NK-92 (cell line): ENCODE data around the gene OR2T1.
"Not testable (repeated sequence)": the region's sequence is repeated elsewhere in the genome, so short reads cannot be mapped to it uniquely, and the experiment has no call there.

Experiments used
- DNase-seq: peaks from one replicate; lab custom pipeline; 2025; ENCODE audit not compliant: unreplicated experiment; lab: John Stamatoyannopoulos, UW

OR2T1 gene

GRCh38 chr1:248434913-248435312, 32.1 kb downstream of the OR2T1 start:
- not testable (repeated sequence) for DNase-seq

- not testable (repeated sequence) for DNase-seq
Measured at GRCh38 chr1:248436303-248436702, 33.5 kb downstream of the OR2T1 start.

DNA sequence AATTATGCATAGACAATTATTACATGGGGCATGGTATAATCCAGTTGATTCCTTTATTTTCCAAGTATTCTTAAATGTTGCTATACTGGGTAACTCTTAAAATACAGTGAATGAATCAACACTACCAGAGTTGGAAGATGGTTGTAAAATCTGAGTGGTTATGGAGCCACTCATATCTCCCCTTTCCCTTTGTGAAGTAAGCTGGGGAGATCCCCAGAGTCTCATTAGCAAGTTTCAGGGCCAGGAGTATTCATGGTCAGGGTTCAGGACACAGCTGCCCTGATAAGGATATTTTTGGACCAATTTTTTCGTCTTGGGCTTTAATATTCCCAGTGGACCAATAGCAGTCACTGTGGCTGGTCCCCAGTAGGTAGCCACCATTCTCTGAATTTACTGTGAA, 35.8 kb downstream of the OR2T1 start:
- DNase-seq, result not testable (repeated sequence)

GRCh38 chr1:248439283-248439682, 36.4 kb downstream of the OR2T1 start:
- not testable (repeated sequence) for DNase-seq

DNA sequence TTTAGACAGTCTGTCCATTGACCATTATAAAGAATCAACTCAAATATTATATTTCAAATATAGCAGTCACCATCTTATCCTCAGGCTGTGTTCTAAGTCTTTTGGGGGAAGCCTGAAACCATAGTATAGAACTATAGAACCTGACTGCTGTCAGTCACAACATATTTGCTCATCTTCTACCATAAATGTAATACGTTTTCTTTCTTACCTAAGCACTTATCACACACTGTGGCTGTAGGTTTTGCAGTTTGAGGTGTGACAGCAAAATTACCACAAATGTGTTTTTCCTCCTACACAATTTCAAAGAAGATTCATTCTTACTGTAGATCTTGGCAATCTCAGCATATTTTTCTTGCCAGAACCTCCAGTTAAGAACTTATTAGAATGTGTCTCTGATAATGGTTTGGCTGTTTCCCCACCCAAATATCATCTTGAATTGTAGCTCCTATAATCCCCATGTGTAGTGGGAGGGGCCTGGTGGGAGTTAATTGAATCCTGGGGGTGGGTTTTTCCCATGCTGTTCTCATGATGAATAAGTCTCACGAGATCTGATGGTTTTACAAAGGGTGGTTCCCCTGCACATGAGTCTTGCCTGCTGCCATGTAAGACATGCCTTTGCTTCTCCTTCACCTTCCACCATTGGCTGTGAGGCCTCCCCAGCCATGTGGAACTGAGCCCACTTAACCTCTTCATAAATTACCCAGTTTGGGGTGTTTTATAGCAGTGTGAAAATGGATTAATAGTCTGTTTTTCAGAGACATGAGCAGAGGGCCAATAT, 39.8 kb downstream of the OR2T1 start:
- DNase-seq, result not testable (repeated sequence)

DNA sequence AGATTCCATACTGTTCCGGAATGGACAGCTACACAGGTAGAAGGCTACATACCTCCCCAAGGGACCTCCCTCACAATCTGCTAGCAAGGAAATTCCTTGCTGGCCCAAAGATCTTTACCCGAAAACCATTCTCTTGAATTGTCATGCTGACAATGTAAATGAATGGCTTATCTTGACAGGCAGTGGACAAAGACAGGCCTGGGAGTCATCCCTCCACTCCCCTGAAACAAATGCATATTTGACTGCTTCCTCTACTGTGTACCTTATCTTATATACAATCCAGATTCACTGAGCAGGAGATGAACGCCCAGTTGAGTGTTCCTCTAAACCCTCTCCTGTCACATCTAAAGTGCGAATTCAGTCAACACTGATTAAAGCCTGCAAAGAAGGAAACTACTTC, 41.8 kb downstream of the OR2T1 start:
- not testable (repeated sequence) for DNase-seq

- DNase-seq, result not testable (repeated sequence)
Measured at GRCh38 chr1:248445399-248445798, 42.6 kb downstream of the OR2T1 start, which contains the start of gene OR2T2. Gene OR2T2, plus strand, starts transcription at chr1:248445637. Its CDS starts 7,161 bp downstream, at chr1:248452798.

DNA sequence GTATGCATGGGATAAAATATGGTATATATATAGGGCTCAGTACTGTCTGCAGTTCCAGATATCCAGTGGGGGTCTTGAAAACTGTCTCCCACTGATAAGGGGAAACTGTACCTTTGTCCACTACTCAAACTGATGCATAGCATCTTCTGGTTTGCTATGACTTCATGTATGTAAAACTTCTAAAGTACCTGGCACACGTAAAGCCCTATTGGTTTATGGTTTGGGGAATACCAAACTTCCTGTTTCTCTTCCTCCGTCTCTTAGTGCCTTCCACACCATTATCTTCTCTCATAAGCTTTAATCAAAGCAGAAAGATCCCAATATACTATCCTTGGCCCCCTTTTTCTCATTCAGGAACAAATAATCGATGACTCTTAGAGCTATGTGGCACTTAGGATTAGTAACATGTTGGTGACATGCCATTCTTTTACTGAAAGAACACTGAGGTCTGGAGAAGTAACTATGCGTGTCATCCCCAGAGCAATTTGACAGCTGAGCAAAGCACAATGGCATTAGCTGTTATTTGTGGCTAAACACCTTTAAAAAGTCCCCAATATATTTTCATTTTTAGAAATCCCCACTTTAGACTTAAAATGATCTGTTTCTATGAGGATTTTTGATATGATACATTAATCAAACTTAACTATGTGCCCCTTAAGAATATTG, 45.7 kb downstream of the OR2T1 start:
- not testable (repeated sequence) for DNase-seq

- not testable (repeated sequence) for DNase-seq
Measured at GRCh38 chr1:248449821-248450465, 47.1 kb downstream of the OR2T1 start.

DNA sequence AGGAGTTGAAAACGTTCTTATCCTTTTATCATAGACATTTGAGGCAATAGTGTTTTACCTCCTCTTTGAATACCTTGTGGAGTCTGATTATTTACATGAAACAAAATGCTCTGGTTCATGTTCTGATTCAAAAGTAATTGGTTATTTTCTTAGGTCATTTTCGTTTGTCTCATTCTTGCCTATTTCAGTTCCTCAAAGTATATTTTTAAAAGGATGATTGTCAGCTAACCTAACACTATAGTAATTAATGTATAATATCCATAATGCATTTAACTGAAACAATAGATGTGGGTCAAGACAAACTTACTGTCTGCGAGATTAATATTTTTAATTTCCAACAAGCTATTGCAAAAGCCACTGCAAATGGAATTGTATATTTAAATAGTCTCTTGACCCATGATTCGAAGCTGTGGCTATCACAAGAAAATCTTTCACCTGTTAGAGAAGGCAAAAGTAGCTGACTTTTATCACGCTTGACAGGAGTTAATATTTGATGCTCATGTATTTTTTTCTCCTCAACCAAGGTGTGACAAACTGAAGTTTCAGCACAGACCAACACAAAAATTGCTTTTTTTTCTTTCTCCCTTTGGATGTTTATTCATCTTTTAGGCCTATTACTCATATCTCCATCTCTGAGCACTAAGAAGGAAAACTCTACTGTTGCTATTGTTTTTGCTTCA, 47.8 kb downstream of the OR2T1 start:
- DNase-seq, result not testable (repeated sequence)

DNA sequence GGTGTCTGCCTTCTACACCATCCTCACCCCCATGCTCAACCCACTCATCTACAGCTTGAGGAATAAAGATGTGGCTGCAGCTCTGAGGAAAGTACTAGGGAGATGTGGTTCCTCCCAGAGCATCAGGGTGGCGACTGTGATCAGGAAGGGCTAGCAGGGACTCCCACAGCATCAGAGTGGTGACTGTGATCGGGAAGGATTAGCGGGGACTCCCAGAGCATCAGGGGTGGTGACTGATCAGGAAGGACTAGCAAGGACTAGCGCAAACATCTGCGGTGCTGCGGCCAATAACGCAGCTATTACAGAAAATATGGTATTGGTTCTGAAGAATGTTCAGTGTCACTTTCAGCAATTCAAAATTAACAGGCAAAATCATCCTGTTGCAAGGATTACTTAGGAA, 50.8 kb downstream of the OR2T1 start:
- not testable (repeated sequence) for DNase-seq

- not testable (repeated sequence) for DNase-seq
Measured at GRCh38 chr1:248455045-248455444, 52.2 kb downstream of the OR2T1 start.

DNA sequence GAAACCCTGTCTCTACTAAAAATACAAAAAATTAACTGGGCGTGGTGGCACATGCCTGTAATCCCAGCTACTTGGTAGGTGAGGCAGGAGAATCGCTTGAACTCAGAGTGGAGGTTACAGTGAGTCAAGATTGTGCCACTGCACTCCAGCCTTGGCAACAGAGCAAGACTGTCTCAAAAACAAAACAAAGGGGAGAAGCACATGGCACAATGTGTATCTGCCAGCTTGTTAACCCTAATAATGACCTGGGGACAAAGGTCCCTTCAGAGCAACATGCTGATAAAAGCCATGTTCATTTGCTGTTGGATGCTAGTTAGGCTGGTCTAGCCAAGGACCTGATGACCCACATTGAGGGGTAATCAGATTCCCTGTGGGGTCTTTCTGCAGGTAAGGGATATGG, 53.8 kb downstream of the OR2T1 start:
- DNase-seq, result not testable (repeated sequence)
